ENCODE data around the gene PACSIN1.

Gene PACSIN1

GRCh38 chr6:34512738-34513115, 46.9 kb downstream of the PACSIN1 start:
- Histone ChIP-seq H3K4me1 (ENCODE audit: control insufficient read depth, insufficient read depth, low read length) (no peaks in the 10 kb centered on the region), H3K4me3 (ENCODE audit: low read depth, low read length) (no peak overlapping the region), H3K27ac (ENCODE audit: extremely low read depth, low read depth, low read length) (no peak overlapping the region), H3K9me3 (ENCODE audit: control insufficient read depth, insufficient read depth, low read depth, low read length) (no peaks in the 10 kb centered on the region), H3K36me3 (ENCODE audit: control insufficient read depth in 2 of 2, insufficient read depth in 1 of 2, low read length in 2 of 2) (no peaks in the 10 kb centered on the region)
- ChIA-PET POLR2A (no interaction called here), CTCF (interaction anchor here (0.6 kb wide), 2 partner anchors 53 to 349 kb away, joined by 3 read pairs; no protein-coding TSS in a partner anchor)
- TF ChIP-seq ZNF19 (tag by site-specific recombination; IDR thresholded peaks at IDR 0.05; ENCODE audit: low read depth) (no peak), ZNF146 (tag by site-specific recombination; IDR thresholded peaks at IDR 0.05) (no peak), ZNF174 (tag by site-specific recombination; IDR thresholded peaks at IDR 0.05) (no peak), ZNF416 (tag by site-specific recombination; IDR thresholded peaks at IDR 0.05) (no peak), WT1 (tag by site-specific recombination; IDR thresholded peaks at IDR 0.05) (no peak), ZNF398 (tag by site-specific recombination; IDR thresholded peaks at IDR 0.05) (no peak), GFI1B (tag by site-specific recombination; IDR thresholded peaks at IDR 0.05) (no peak)
- TF ChIP-seq, protein P1, sequence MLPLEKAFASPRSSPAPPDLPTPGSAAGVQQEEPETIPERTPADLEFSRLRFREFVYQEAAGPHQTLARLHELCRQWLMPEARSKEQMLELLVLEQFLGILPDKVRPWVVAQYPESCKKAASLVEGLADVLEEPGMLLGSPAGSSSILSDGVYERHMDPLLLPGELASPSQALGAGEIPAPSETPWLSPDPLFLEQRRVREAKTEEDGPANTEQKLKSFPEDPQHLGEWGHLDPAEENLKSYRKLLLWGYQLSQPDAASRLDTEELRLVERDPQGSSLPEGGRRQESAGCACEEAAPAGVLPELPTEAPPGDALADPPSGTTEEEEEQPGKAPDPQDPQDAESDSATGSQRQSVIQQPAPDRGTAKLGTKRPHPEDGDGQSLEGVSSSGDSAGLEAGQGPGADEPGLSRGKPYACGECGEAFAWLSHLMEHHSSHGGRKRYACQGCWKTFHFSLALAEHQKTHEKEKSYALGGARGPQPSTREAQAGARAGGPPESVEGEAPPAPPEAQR (tag by site-specific recombination; IDR thresholded peaks at IDR 0.05), result no peak
- TF ChIP-seq, protein P2, sequence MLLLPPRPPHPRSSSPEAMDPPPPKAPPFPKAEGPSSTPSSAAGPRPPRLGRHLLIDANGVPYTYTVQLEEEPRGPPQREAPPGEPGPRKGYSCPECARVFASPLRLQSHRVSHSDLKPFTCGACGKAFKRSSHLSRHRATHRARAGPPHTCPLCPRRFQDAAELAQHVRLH (tag by site-specific recombination; IDR thresholded peaks at IDR 0.05), result no peak

DNA sequence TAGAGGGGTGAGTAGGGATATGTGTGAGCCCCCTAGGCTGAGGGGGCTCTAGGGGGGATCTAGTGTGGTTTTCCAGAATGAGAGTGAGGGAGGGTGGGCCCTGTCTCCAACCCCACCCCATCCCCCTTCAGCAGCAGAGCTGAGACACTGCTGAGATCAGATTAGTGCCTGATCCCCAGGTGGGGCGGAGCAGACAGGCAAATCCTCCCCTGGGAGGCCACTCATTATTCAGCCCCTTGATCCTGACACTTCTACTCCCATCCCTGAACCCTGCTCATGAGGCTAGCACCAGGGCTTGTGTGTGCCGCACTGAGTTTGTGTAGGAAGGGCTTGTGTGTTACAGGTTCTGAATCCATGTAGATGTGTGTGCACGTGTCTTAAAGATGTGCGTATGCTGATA, 47.8 kb downstream of the PACSIN1 start:
- Histone ChIP-seq H3K9me3 (ENCODE audit: control insufficient read depth, insufficient read depth, low read depth, low read length) (no peaks in the 10 kb centered on the region), H3K4me1 (ENCODE audit: control insufficient read depth, insufficient read depth, low read length) (no peaks in the 10 kb centered on the region), H3K4me3 (ENCODE audit: low read depth, low read length) (no peak overlapping the region), H3K36me3 (ENCODE audit: control insufficient read depth in 2 of 2, insufficient read depth in 1 of 2, low read length in 2 of 2) (no peaks in the 10 kb centered on the region), H3K27ac (ENCODE audit: extremely low read depth, low read depth, low read length) (no peak overlapping the region)
- POLR2A ChIA-PET, result no interaction called here
- CTCF ChIA-PET, result interaction anchor here (0.5 to 0.6 kb wide), 3 partner anchors 350 to 662 kb away, joined by 3 to 4 read pairs (median 3); no protein-coding TSS in a partner anchor
- TF ChIP-seq WT1 (tag by site-specific recombination; IDR thresholded peaks at IDR 0.05) (peak; percentile 57), KLF1 (tag by site-specific recombination; IDR thresholded peaks at IDR 0.05) (0 out of 2 replicates have a peak, but pooled peaks have one; percentile 19), GLIS1 (tag by site-specific recombination; IDR thresholded peaks at IDR 0.05) (peak; percentile 87), TSHZ1 (tag by site-specific recombination; IDR thresholded peaks at IDR 0.05; ENCODE audit: borderline replicate concordance) (no peak), ZNF354C (tag by site-specific recombination; IDR thresholded peaks at IDR 0.05; ENCODE audit: borderline replicate concordance, low read depth) (no peak), ZNF2 (tag by site-specific recombination; IDR thresholded peaks at IDR 0.05) (no peak), ZNF596 (tag by site-specific recombination; IDR thresholded peaks at IDR 0.05) (no peak), ZNF658 (tag by site-specific recombination; IDR thresholded peaks at IDR 0.05) (no peak), ZNF561 (tag by site-specific recombination; IDR thresholded peaks at IDR 0.05; ENCODE audit: borderline replicate concordance) (no peak), ZNF133 (tag by site-specific recombination; IDR thresholded peaks at IDR 0.05) (no peak), ZNF645 (tag by site-specific recombination; IDR thresholded peaks at IDR 0.05) (no peak), ZNF23 (tag by site-specific recombination; IDR thresholded peaks at IDR 0.05; ENCODE audit: borderline replicate concordance) (no peak), ZNF169 (tag by site-specific recombination; IDR thresholded peaks at IDR 0.05) (no peak), ZNF555 (tag by site-specific recombination; conservative IDR thresholded peaks at IDR 0.05) (no peak), SP3 (tag by site-specific recombination; IDR thresholded peaks at IDR 0.05) (no peak)
- TF ChIP-seq, protein P3, sequence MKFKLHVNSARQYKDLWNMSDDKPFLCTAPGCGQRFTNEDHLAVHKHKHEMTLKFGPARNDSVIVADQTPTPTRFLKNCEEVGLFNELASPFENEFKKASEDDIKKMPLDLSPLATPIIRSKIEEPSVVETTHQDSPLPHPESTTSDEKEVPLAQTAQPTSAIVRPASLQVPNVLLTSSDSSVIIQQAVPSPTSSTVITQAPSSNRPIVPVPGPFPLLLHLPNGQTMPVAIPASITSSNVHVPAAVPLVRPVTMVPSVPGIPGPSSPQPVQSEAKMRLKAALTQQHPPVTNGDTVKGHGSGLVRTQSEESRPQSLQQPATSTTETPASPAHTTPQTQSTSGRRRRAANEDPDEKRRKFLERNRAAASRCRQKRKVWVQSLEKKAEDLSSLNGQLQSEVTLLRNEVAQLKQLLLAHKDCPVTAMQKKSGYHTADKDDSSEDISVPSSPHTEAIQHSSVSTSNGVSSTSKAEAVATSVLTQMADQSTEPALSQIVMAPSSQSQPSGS (tag by site-specific recombination; IDR thresholded peaks at IDR 0.05; ENCODE audit: low read depth), result no peak

All from HEK293 (cell line).